OCI-LY3 (cell line): ENCODE measurements around the gene BEAN1.

Experiments
- CTCF ChIP-seq: fragments of 200-600, 300-600 bp; sonication (generic); IDR thresholded peaks from 2 replicates; pipeline ENCODE4 v1.5.1; 2014; ENCODE audit warnings: antibody characterized with exemption, low read length, low read depth
- EZH2phosphoT487 ChIP-seq: fragments of 200-600 bp; shearing (Covaris generic); IDR thresholded peaks from 2 replicates; pipeline ENCODE4 v1.6.1; 2018; ENCODE audit warnings: antibody characterized with exemption, mixed run types, low read depth

- TF ChIP-seq CTCF (no peak), EZH2phosphoT487 (no peak)
Observed at GRCh38 chr16:66476328-66477027, 49.4 kb downstream of the BEAN1 start.
